Esophagus muscularis mucosa (tissue), 4 donors: ENCODE data around the gene PKHD1.

ENCODE experiments used
- EP300 ChIP-seq: sonication (generic); formaldehyde crosslinking; IDR thresholded peaks from one replicate; pipeline ENCODE4 v1.6.1; 2017; ENCODE audit warnings: antibody characterized with exemption
- POLR2A ChIP-seq: fragments of 450-650 bp; IDR thresholded peaks from one replicate; pipeline ENCODE4 v1.6.1; 2017; ENCODE audit warnings: antibody characterized with exemption, moderate library complexity, mild to moderate bottlenecking, low read depth
- POLR2AphosphoS5 ChIP-seq, 2 donors: sonication (generic); formaldehyde crosslinking; IDR thresholded peaks; one replicate each; pipeline ENCODE4 v1.6.1; 2017; ENCODE audit warnings: antibody characterized with exemption in 2 of 2
- TF ChIP-seq, protein P1 (sequence below), 3 experiments: fragments of 200-600 bp in 2 of 3; fragments of 450-650 bp in 1 of 3; sonication (generic) in 2 of 3; IDR thresholded peaks; one replicate each; pipeline ENCODE4 v1.5.1; 2017 to 2019; ENCODE audit warnings: antibody characterized with exemption in 3 of 3, mild to moderate bottlenecking in 2 of 3, moderate library complexity in 1 of 3

DNA sequence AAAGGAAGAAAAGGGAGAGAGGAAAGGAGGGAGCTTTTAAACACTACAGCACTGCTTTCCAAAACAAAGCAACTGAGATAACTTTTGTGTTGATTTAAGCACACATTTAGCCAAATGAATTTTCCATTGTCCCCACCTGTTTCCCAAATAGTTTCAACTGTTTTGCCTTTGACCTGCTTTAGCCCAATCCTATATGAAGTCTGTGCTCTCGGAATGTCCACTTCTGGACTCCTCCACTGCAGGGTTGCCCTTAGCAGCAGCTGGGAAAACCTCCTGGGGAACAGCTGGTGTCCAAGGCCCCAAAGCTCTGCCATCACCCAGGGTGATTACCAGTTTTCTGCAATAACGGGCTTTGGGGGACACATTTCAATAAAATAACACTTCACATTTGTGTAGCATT is 44.9 kb upstream of the PKHD1 start:
- TF ChIP-seq, protein P1, sequence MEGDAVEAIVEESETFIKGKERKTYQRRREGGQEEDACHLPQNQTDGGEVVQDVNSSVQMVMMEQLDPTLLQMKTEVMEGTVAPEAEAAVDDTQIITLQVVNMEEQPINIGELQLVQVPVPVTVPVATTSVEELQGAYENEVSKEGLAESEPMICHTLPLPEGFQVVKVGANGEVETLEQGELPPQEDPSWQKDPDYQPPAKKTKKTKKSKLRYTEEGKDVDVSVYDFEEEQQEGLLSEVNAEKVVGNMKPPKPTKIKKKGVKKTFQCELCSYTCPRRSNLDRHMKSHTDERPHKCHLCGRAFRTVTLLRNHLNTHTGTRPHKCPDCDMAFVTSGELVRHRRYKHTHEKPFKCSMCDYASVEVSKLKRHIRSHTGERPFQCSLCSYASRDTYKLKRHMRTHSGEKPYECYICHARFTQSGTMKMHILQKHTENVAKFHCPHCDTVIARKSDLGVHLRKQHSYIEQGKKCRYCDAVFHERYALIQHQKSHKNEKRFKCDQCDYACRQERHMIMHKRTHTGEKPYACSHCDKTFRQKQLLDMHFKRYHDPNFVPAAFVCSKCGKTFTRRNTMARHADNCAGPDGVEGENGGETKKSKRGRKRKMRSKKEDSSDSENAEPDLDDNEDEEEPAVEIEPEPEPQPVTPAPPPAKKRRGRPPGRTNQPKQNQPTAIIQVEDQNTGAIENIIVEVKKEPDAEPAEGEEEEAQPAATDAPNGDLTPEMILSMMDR (IDR thresholded peaks at IDR 0.05), result no peak
- TF ChIP-seq POLR2A (no peak), EP300 (no peak), POLR2AphosphoS5 (IDR thresholded peaks at IDR 0.05) (no peak)
